Mesenchymal stem cell (in vitro differentiated cells and primary cell): ENCODE results near the gene PSMD2.
A peak's percentile ranks its signal among the peaks of the same experiment; 100 is the strongest.
"Not testable (repeated sequence)": the region's sequence is repeated elsewhere in the genome, so short reads cannot be mapped to it uniquely, and the experiment has no call there.

Experiments
- DNase-seq: peaks from one replicate; pipeline ENCODE4 v3.0.0-alpha.2; 2013
- H2AFZ ChIP-seq: one replicate; pipeline ENCODE4 v1.6.1; 2013; ENCODE audit warnings: low read depth, mild to moderate bottlenecking, control low read depth, inconsistent platforms, low read length, moderate library complexity
- H2AK5ac ChIP-seq: 2 replicates; pipeline ENCODE4 v1.6.1; 2013; ENCODE audit warnings: low read length, moderate library complexity, mild to moderate bottlenecking, inconsistent platforms; ENCODE audit not compliant: severe bottlenecking
- H2BK120ac ChIP-seq: one replicate; pipeline ENCODE4 v1.6.1; 2013; ENCODE audit warnings: low read depth, mild to moderate bottlenecking, inconsistent platforms, low read length, moderate library complexity
- H2BK12ac ChIP-seq, 2 experiments: one replicate each; pipeline ENCODE4 v1.6.1; 2013; ENCODE audit warnings: inconsistent platforms in 2 of 2, low read length in 2 of 2, mild to moderate bottlenecking in 2 of 2, moderate library complexity in 2 of 2, control low read depth in 1 of 2
- H2BK15ac ChIP-seq: one replicate; pipeline ENCODE4 v1.6.1; 2013; ENCODE audit warnings: mild to moderate bottlenecking, low read depth, inconsistent platforms; ENCODE audit not compliant: poor library complexity, severe bottlenecking
- H2BK5ac ChIP-seq: 2 replicates; pipeline ENCODE4 v1.6.1; 2013; ENCODE audit warnings: low read depth, mild to moderate bottlenecking, low read length, control low read depth, inconsistent platforms; ENCODE audit not compliant: poor library complexity, severe bottlenecking
- H3K14ac ChIP-seq, 2 experiments: one replicate each; pipeline ENCODE4 v1.6.1; 2013; ENCODE audit warnings: inconsistent platforms in 2 of 2, low read length in 2 of 2, control low read depth in 1 of 2, mild to moderate bottlenecking in 1 of 2, moderate library complexity in 1 of 2
- H3K18ac ChIP-seq, 2 experiments: one replicate each; pipeline ENCODE4 v1.6.1; 2013; ENCODE audit warnings: inconsistent platforms in 2 of 2, low read length in 2 of 2, control low read depth in 1 of 2, low read depth in 1 of 2, mild to moderate bottlenecking in 1 of 2
- H3K23ac ChIP-seq, 2 experiments: one replicate each; pipeline ENCODE4 v1.6.1; 2013; ENCODE audit warnings: inconsistent platforms in 2 of 2, low read length in 2 of 2, mild to moderate bottlenecking in 2 of 2, moderate library complexity in 2 of 2, control low read depth in 1 of 2
- H3K27ac ChIP-seq: 2 replicates; pipeline ENCODE4 v1.5.1; 2013; ENCODE audit warnings: mild to moderate bottlenecking, moderate library complexity, low read length, control low read depth, inconsistent platforms; ENCODE audit not compliant: poor library complexity, severe bottlenecking
- H3K27me3 ChIP-seq, 2 experiments: 2 replicates each; pipeline versions ENCODE4 v1.6.1 to v1.7.0; 2013; ENCODE audit warnings: low read length in 2 of 2, mild to moderate bottlenecking in 2 of 2, moderate library complexity in 2 of 2, control low read depth in 1 of 2, inconsistent platforms in 1 of 2; ENCODE audit not compliant: control insufficient read depth in 1 of 2, insufficient read depth in 1 of 2
- H3K36me3 ChIP-seq, 2 experiments: 2 replicates each; pipeline versions ENCODE4 v1.6.1 to v1.7.0; 2013; ENCODE audit warnings: low read length in 2 of 2, control low read depth in 1 of 2, inconsistent platforms in 1 of 2, low read depth in 1 of 2, mild to moderate bottlenecking in 1 of 2; ENCODE audit not compliant: insufficient read depth in 2 of 2, control insufficient read depth in 1 of 2
- H3K4ac ChIP-seq, 2 experiments: one replicate each; pipeline ENCODE4 v1.6.1; 2013; ENCODE audit warnings: inconsistent platforms in 2 of 2, low read length in 2 of 2, mild to moderate bottlenecking in 2 of 2, moderate library complexity in 2 of 2, control low read depth in 1 of 2, low read depth in 1 of 2
- H3K4me1 ChIP-seq: 2 replicates; pipeline ENCODE4 v1.6.1; 2013; ENCODE audit warnings: low read depth, low read length, control low read depth; ENCODE audit not compliant: control insufficient read depth, insufficient read depth
- H3K4me2 ChIP-seq: 2 replicates; pipeline ENCODE4 v1.6.1; 2013; ENCODE audit warnings: low read length, mild to moderate bottlenecking, inconsistent platforms; ENCODE audit not compliant: poor library complexity, severe bottlenecking
- H3K4me3 ChIP-seq, 2 experiments: 2 replicates each; pipeline versions ENCODE4 v1.5.1 to v1.7.0; 2013; ENCODE audit warnings: low read length in 2 of 2, mild to moderate bottlenecking in 2 of 2, control low read depth in 1 of 2, low read depth in 1 of 2; ENCODE audit not compliant: insufficient read depth in 1 of 2
- H3K79me1 ChIP-seq: replicated peaks from 2 replicates; pipeline ENCODE4 v1.6.1; 2013; ENCODE audit warnings: mild to moderate bottlenecking, control low read depth, low read length, inconsistent platforms; ENCODE audit not compliant: poor library complexity, severe bottlenecking
- H3K9ac ChIP-seq: 2 replicates; pipeline ENCODE4 v1.7.0; 2013; ENCODE audit warnings: mild to moderate bottlenecking, low read length, moderate library complexity
- H3K9me3 ChIP-seq: 2 replicates; pipeline ENCODE4 v1.7.0; 2013; ENCODE audit warnings: mild to moderate bottlenecking, low read length; ENCODE audit not compliant: control insufficient read depth
- H4K8ac ChIP-seq: one replicate; pipeline ENCODE4 v1.6.1; 2013; ENCODE audit warnings: inconsistent platforms, mild to moderate bottlenecking, low read length, moderate library complexity
- H4K91ac ChIP-seq: one replicate; pipeline ENCODE4 v1.6.1; 2013; ENCODE audit warnings: mild to moderate bottlenecking, low read length, inconsistent platforms
- WGBS: methylation state at CpG from one replicate; pipeline ENCODE4 v1.1.7; 2013; ENCODE audit warnings: mixed read lengths; 5-methylcytosine and 5-hydroxymethylcytosine counted together

PSMD2 gene

DNA sequence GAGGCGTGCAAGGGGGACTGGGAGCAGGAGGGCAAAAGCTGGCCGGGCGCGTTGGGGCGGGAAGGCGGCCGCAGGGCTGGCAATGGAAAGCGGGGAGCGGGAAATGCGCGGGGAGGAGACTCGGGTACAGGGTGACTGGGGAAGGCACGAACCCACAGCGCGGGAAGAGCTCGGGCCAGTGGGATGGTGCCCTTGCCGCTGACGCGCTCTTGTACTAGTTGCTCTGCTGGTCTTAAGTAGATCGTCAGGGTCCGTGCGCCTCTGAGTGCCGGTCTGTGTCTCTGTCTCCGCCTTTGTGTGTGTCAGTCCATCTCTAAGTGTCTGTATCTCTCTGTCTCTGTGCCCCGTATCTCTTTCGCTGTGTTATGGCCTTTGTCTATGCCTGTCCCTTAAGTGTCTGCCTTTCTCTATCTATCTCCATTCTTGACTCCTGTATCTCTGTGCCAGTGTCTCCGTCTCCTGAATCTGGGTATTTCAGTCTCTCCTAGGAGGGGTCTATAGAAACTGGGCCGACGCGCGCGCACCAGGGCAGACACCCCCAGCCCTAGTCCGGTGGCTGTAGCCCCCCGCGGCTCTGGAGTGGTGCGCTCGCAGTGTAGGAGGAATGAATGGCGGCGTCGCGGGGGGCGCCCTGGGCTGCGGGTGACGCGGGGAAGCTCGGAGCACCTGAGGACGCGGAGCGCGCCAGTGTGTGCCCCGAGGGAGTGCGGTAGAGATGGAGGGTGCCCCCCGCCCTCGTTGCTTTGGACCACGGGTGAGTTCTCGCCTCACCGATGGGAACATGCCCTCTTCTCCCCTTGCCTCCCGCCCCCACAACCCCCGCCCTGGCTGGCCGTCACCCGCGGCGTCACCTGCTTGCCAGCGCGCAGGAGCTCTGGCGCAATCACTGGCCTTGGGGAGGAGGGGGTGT lies 36.9 kb upstream of the PSMD2 start:
- 2% methylated on average over 44 of the region's 66 CpGs for WGBS
- H2AFZ ChIP-seq, result no peak overlapping the region

DNA sequence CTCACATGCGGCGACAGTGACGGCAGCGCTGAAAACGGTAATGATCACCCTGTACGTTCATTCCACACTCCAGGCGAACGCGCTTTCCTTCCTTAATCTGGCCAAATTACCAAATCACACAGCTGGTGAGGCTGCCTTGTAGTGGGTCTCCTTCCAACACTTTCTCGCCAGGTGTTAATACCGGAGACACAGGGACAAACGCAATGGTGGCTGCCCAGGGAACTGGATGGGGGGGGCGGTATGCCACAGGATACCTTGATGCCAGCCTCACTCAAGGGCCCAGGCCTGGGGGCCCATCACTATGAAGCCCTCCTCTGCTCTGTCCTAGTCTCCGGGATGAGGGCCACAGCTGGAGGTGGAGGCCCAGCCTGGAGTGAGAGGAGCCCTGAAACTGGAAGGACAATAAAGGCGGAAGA lies 36.3 kb upstream of the PSMD2 start:
- 29% methylated on average over 12 of the region's 15 CpGs for WGBS
- H3K27me3 ChIP-seq, result peaks cover 39 to 47% of the 10 kb centered on the region in 2 experiments

More for the DNA sequence above, 36.9 kb upstream of the PSMD2 start:
- Histone ChIP-seq H3K27me3 (peaks cover 39 to 41% of the 10 kb centered on the region in 2 experiments), H3K4me1 (peaks cover 30% of the 10 kb centered on the region), H4K8ac (no peak overlapping the region), H3K9me3 (no peaks in the 10 kb centered on the region), H2BK15ac (no peak overlapping the region), H3K27ac (no peak overlapping the region), H3K14ac (no peak overlapping the region), H3K23ac (peak overlapping the region in 1 of 2 experiments; percentile 87), H2AK5ac (no peak overlapping the region), H3K79me1 (no peaks in the 10 kb centered on the region), H2BK5ac (peak overlapping the region; percentile 58), H3K36me3 (peaks cover 0 to 15% of the 10 kb centered on the region in 2 experiments), H3K9ac (peak overlapping the region; percentile 51), H4K91ac (no peak overlapping the region), H2BK120ac (no peak overlapping the region), H3K18ac (no peak overlapping the region), H3K4ac (no peak overlapping the region), H2BK12ac (no peak overlapping the region), H3K4me3 (peak overlapping the region; percentile 65 to 76), H3K4me2 (peak overlapping the region; percentile 98)
- peak; percentile 42 for DNase-seq

GRCh38 chr3:184267249-184267648 lies 31.8 kb upstream of the PSMD2 start:
- H3K4me3 ChIP-seq, H3K36me3 ChIP-seq, H2BK12ac ChIP-seq, H4K8ac ChIP-seq, H3K18ac ChIP-seq, H3K27ac ChIP-seq, H3K9me3 ChIP-seq, H4K91ac ChIP-seq, H3K9ac ChIP-seq, H3K14ac ChIP-seq, H3K23ac ChIP-seq, H2BK5ac ChIP-seq, H3K4me1 ChIP-seq, H2BK120ac ChIP-seq, H2BK15ac ChIP-seq, H3K4me2 ChIP-seq, H2AFZ ChIP-seq, H3K4ac ChIP-seq, DNase-seq, H3K79me1 ChIP-seq, H2AK5ac ChIP-seq: not testable (repeated sequence)
- WGBS, result 100% methylated on average over 1 of the region's 1 CpG
- peaks cover 12 to 45% of the 10 kb centered on the region in 2 experiments for H3K27me3 ChIP-seq

More for the DNA sequence above, 36.3 kb upstream of the PSMD2 start:
- H3K9me3 ChIP-seq, result no peaks in the 10 kb centered on the region
- H2AK5ac ChIP-seq, result no peak overlapping the region
- H3K4me1 ChIP-seq, result peaks cover 30% of the 10 kb centered on the region
- H2BK12ac ChIP-seq, result no peak overlapping the region
- DNase-seq, result no peak
- no peak overlapping the region for H4K91ac ChIP-seq
- no peak overlapping the region for H2BK5ac ChIP-seq
- no peak overlapping the region for H3K4ac ChIP-seq
- no peak overlapping the region for H3K9ac ChIP-seq
- H3K14ac ChIP-seq, result no peak overlapping the region
- no peak overlapping the region for H4K8ac ChIP-seq
- H3K18ac ChIP-seq, result no peak overlapping the region
- H3K4me2 ChIP-seq, result peak overlapping the region; percentile 98
- H3K27ac ChIP-seq, result no peak overlapping the region
- no peak overlapping the region for H2AFZ ChIP-seq
- H3K4me3 ChIP-seq, result peak overlapping the region in 1 of 2 experiments; percentile 25
- peaks cover 0 to 10% of the 10 kb centered on the region in 2 experiments for H3K36me3 ChIP-seq
- H3K23ac ChIP-seq, result no peak overlapping the region
- H2BK15ac ChIP-seq, result no peak overlapping the region
- no peaks in the 10 kb centered on the region for H3K79me1 ChIP-seq
- H2BK120ac ChIP-seq, result no peak overlapping the region

GRCh38 chr3:184272269-184272668 lies 26.8 kb upstream of the PSMD2 start:
- Histone ChIP-seq H3K9ac (no peak overlapping the region), H2AFZ (no peak overlapping the region), H3K14ac (no peak overlapping the region), H3K4me3 (no peak overlapping the region), H3K9me3 (no peaks in the 10 kb centered on the region), H3K4ac (no peak overlapping the region), H3K27ac (no peak overlapping the region), H2AK5ac (no peak overlapping the region), H4K8ac (no peak overlapping the region), H2BK15ac (no peak overlapping the region), H3K79me1 (no peaks in the 10 kb centered on the region), H4K91ac (no peak overlapping the region), H3K27me3 (peaks cover 30 to 61% of the 10 kb centered on the region in 2 experiments), H3K4me1 (peaks cover 6% of the 10 kb centered on the region), H3K23ac (no peak overlapping the region), H3K18ac (no peak overlapping the region), H2BK5ac (no peak overlapping the region), H2BK12ac (no peak overlapping the region), H3K36me3 (no peaks in the 10 kb centered on the region), H3K4me2 (no peak overlapping the region), H2BK120ac (no peak overlapping the region)
- no peak for DNase-seq
- WGBS, result 89% methylated on average over 1 of the region's 1 CpG
